Fibroblast of mammary gland (primary cell): ENCODE measurements around the gene MATN3.

ENCODE experiments used
- DNase-seq: peaks from one replicate; pipeline ENCODE4 v3.0.0-alpha.2; 2010; ENCODE audit warnings: low read depth
- H3K4me3 ChIP-seq: 2 replicates; pipeline ENCODE4 v1.5.1; 2011; ENCODE audit warnings: low read depth, mild to moderate bottlenecking, low read length, moderate library complexity; ENCODE audit not compliant: control insufficient read depth
- CTCF ChIP-seq: conservative IDR thresholded peaks from 2 replicates; pipeline ENCODE4 v1.5.1; 2011; ENCODE audit warnings: low read depth, low read length, inconsistent platforms; ENCODE audit not compliant: control insufficient read depth, insufficient read depth

Gene MATN3

GRCh38 chr2:20008703-20009102 is 3.8 kb downstream of the MATN3 start:
- no peak for DNase-seq
- TF ChIP-seq CTCF: no peak
- H3K4me3 ChIP-seq: no peak overlapping the region

GRCh38 chr2:20005891-20006470 is 6.5 kb downstream of the MATN3 start:
- H3K4me3 ChIP-seq: no peak overlapping the region
- TF ChIP-seq CTCF: no peak
- DNase-seq: no peak

GRCh38 chr2:20005067-20005627 is 7.3 kb downstream of the MATN3 start:
- DNase-seq: no peak
- TF ChIP-seq CTCF: no peak
- no peak overlapping the region for H3K4me3 ChIP-seq

GRCh38 chr2:20001361-20001863 is 11.1 kb downstream of the MATN3 start:
- H3K4me3 ChIP-seq: no peak overlapping the region
- TF ChIP-seq CTCF: no peak
- DNase-seq: no peak

- DNase-seq: peak; percentile 25
- H3K4me3 ChIP-seq: no peak overlapping the region
- no peak for TF ChIP-seq CTCF
Observed at GRCh38 chr2:19993731-19994130, 18.7 kb downstream of the MATN3 start.

GRCh38 chr2:19991895-19992294 is 20.6 kb downstream of the MATN3 start:
- DNase-seq: no peak
- no peak for TF ChIP-seq CTCF
- no peak overlapping the region for H3K4me3 ChIP-seq
